Coronary artery (tissue), 2 donors: ENCODE data around the gene ASB10.

ENCODE experiments used
- DNase-seq: peaks from one replicate; pipeline ENCODE4 v3.0.0-alpha.2; 2017; ENCODE audit warnings: low spot score
- H3K27ac ChIP-seq, 2 donors: fragments of 200-600 bp; sonication (generic); one replicate each; pipeline ENCODE4 v1.5.1; 2016 to 2019
- H3K4me3 ChIP-seq: fragments of 200-600 bp; sonication (generic); 2 replicates; pipeline ENCODE4 v1.5.1; 2016; ENCODE audit warnings: mild to moderate bottlenecking, moderate library complexity
- TF ChIP-seq, protein P1 (sequence below): fragments of 200-600 bp; sonication (generic); IDR thresholded peaks from one replicate; pipeline ENCODE4 v1.5.1; 2019; ENCODE audit warnings: antibody characterized with exemption

Gene ASB10

DNA sequence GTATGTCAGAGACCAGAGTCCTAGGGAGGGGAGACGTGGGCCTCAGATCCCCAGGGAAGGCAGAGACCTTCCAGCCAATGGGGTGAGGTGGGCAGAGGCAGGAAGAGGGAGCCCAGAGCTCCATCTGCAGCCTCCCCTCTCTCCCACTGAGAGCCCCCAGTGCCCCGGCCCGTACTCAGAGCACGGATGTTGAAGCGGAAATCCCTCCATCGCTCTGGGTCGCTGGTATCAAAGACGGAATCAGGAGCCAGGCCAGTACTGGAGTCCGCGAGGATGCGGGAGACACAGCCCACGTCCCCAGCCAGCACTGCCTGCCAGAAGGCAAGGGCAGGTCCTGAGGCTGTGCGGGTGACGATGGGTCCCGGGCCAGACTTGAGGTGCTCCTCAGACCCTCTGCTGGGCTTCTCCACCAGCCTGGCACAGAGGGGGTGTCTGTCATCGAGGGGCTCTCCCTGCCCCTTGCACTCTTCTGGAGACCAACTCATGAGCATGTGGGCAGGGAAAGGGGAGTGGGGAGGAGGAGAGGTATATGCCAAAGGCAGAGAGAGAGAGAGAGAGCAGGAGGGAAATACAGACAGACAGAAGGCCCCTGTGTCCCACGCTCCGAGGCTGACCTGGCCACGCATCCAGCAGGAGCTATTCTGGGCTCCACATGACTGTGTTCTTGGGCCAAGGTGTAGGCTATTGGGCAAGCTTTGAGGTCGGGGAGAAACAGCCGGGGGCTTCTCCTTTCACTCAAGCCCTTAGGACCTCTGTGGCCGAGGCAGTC lies at the start of gene ASB10:
Gene ASB10 (minus strand): TSS at position 611 of the 769 bp plus-strand sequence. CDS start 120 bp downstream, at position 491.
- TF ChIP-seq, protein P1, sequence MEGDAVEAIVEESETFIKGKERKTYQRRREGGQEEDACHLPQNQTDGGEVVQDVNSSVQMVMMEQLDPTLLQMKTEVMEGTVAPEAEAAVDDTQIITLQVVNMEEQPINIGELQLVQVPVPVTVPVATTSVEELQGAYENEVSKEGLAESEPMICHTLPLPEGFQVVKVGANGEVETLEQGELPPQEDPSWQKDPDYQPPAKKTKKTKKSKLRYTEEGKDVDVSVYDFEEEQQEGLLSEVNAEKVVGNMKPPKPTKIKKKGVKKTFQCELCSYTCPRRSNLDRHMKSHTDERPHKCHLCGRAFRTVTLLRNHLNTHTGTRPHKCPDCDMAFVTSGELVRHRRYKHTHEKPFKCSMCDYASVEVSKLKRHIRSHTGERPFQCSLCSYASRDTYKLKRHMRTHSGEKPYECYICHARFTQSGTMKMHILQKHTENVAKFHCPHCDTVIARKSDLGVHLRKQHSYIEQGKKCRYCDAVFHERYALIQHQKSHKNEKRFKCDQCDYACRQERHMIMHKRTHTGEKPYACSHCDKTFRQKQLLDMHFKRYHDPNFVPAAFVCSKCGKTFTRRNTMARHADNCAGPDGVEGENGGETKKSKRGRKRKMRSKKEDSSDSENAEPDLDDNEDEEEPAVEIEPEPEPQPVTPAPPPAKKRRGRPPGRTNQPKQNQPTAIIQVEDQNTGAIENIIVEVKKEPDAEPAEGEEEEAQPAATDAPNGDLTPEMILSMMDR: no peak
- no peak for DNase-seq
- Histone ChIP-seq H3K4me3 (no peak within 1 kb of the TSS), H3K27ac (no peak within 1 kb of the TSS)

DNA sequence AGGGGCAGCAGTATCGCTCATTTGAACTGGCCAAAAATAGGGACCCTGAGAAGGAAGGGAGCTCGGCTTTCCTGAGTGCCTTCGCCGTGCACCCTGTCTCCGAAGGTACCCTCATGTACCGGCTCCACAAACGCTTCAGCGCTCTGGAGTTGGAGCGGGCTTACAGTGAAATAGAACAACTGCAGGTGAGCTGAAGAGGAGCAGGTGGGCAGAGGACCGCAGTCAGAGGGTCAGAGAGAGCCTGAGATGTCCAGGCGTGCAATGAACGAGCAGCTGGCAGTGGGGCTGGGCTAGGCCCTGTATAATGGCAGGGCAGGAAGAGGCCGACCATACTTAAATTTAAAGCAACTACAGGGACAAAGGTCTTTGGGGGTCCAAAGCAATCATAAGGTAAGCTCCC lies 49.4 kb upstream of the ASB10 start:
- no peak for DNase-seq
- Histone ChIP-seq H3K4me3 (no peak overlapping the region), H3K27ac (no peak overlapping the region)
- TF ChIP-seq, protein P1: no peak

DNA sequence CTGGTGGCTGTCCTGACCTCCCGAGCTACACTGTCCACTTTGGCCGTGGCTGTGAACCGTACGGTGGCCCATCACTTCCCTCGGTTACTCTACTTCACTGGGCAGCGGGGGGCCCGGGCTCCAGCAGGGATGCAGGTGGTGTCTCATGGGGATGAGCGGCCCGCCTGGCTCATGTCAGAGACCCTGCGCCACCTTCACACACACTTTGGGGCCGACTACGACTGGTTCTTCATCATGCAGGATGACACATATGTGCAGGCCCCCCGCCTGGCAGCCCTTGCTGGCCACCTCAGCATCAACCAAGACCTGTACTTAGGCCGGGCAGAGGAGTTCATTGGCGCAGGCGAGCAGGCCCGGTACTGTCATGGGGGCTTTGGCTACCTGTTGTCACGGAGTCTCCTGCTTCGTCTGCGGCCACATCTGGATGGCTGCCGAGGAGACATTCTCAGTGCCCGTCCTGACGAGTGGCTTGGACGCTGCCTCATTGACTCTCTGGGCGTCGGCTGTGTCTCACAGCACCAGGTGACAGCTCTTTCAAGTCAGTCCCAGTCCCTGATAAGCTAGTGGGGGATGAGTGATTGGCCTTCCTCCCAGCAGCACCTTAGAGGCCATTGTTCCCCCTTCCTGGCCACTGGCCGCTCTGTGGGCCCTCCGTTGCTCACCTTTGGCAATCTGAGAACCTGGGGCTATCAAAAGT lies 48.2 kb upstream of the ASB10 start:
- TF ChIP-seq, protein P1: no peak
- H3K27ac ChIP-seq: no peak overlapping the region
- no peak for DNase-seq
- H3K4me3 ChIP-seq: no peak overlapping the region

GRCh38 chr7:151233804-151234203 lies 46.8 kb upstream of the ASB10 start:
- DNase-seq: no peak
- peak overlapping the region; percentile 83 to 91 for H3K27ac ChIP-seq
- TF ChIP-seq, protein P1: no peak
- H3K4me3 ChIP-seq: peak overlapping the region; percentile 94

DNA sequence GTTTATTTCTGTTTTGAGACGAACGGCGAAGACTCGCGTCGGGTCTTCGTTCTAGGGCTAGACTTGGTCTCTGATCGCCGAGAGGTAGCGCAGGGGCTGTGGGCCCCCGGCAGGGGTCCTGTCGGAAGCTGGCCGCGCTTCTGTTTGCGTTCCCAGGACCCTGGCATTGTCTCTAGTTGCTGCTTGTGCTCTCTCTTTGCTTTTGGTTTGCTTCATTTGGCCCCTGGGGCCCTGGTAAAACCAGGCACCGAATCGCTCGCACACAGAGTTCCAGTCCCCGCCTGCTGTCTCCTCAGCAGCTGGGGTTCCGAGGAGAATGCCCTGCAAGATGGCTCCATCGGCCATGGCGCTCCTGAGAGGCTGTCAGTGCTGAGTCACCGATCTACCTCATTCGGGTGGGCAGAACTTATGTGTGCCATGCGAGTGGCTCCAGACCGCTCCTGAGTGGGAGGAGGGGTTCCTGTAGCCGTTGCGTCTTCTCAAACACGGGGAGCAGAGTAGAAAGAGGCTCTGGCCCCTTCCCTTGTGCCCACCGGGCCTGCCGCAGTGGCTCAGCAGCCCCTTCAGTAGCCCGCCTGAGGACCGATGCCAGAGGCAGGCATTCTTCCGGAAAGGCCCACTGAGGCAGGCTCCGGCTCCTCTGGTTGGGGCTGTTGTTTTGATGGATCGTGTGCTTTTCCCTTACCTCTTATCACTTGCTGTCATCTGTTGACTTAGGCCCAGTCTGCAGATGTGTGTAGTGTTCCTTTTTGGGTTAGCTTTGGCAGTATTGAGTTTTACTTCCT lies 46.1 kb upstream of the ASB10 start:
- peak overlapping the region; percentile 94 for H3K4me3 ChIP-seq
- TF ChIP-seq, protein P1: no peak
- H3K27ac ChIP-seq: peak overlapping the region; percentile 83 to 91
- DNase-seq: no peak

DNA sequence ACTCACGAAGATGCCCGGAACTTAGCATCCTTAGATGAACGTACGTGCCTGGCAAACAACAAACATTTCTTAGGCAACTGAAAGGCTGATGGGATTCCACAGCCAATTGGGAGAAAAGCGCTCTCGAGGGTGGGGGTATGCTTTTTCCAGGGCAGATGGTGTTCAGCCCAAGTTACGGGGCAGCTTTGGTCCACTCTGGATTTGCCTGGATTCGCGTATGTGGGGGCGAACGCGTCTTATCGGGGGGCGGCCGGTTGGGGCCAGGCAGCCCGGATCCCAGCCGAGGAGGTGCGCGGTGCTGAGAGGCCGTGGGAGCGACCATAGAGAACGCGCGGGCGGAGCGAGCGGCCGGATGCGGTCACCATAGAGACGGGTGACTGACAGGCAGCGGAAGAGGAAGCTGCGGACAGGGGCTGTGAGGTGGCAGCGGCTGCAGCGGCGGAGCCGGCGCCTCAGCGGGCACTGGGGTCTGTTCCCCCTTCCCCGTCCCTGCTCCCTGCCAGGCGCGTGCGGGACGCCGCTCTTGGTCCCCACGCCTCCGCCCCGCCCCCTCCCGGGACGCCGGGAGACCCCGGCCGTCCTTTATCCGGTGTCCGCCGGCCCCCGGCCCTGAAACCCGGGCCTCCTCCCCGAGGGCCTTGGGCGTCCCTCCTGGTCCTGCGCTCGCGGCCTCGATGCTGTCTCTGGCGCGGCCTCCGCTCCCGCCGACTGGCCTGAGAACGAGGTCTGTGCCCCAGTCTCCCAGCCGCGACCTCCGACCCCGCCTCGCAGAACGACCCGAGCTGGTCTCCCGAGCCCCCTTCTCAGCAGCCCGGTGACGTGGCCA lies 45.3 kb upstream of the ASB10 start, which contains the start of gene CHPF2:
Gene CHPF2 (plus strand): TSS at position 393 of the 826 bp plus-strand sequence. CDS start 1,529 bp downstream, outside the sequence.
- TF ChIP-seq, protein P1: no peak
- Histone ChIP-seq H3K27ac (peak within 1 kb of the TSS; percentile 83 to 91), H3K4me3 (peak within 1 kb of the TSS; percentile 94)
- DNase-seq: peak; percentile 92
